ENCODE results near the gene FUT2.

The FUT2 gene

GRCh38 chr19:48738557-48739403 lies 43.0 kb downstream of the FUT2 start:
- H3K27ac Mint-ChIP-seq: peak overlapping the region; percentile 55
- H3K9me3 Mint-ChIP-seq: no peaks in the 10 kb centered on the region
- H3K27me3 Mint-ChIP-seq: peaks cover 59% of the 10 kb centered on the region
- H3K4me3 Mint-ChIP-seq: peak overlapping the region; percentile 69
- H3K36me3 Mint-ChIP-seq (ENCODE audit: low read depth): no peaks in the 10 kb centered on the region
- H3K4me1 Mint-ChIP-seq (ENCODE audit: low read depth): peaks cover 30% of the 10 kb centered on the region
- intact Hi-C loops (cut with micrococcal nuclease): no loop called here

- no peak overlapping the region for H3K27ac Mint-ChIP-seq
- intact Hi-C loops (cut with micrococcal nuclease): no loop called here
- H3K36me3 Mint-ChIP-seq (ENCODE audit: low read depth): no peaks in the 10 kb centered on the region
- H3K4me3 Mint-ChIP-seq: peak overlapping the region; percentile 5
- peaks cover 30% of the 10 kb centered on the region for H3K4me1 Mint-ChIP-seq (ENCODE audit: low read depth)
- H3K27me3 Mint-ChIP-seq: peaks cover 65% of the 10 kb centered on the region
- no peaks in the 10 kb centered on the region for H3K9me3 Mint-ChIP-seq
Observed at GRCh38 chr19:48739404-48740163, 43.8 kb downstream of the FUT2 start.

- intact Hi-C loops (cut with micrococcal nuclease): no loop called here
- peak within 1 kb of the TSS; percentile 20 for H3K27ac Mint-ChIP-seq
- H3K4me1 Mint-ChIP-seq (ENCODE audit: low read depth): peaks cover 31% of the 10 kb centered on the region
- H3K9me3 Mint-ChIP-seq: peaks cover 3% of the 10 kb centered on the region
- peaks cover 66% of the 10 kb centered on the region for H3K27me3 Mint-ChIP-seq
- no peaks in the 10 kb centered on the region for H3K36me3 Mint-ChIP-seq (ENCODE audit: low read depth)
- peak within 1 kb of the TSS; percentile 5 for H3K4me3 Mint-ChIP-seq
Observed at GRCh38 chr19:48740164-48740972, 44.6 kb downstream of the FUT2 start, which contains the start of gene RASIP1. Gene RASIP1 (minus strand): TSS chr19:48740610. CDS start chr19:48740282, 328 bp downstream.

GRCh38 chr19:48741129-48741999 lies 45.6 kb downstream of the FUT2 start:
- peak overlapping the region; percentile 69 for H3K27ac Mint-ChIP-seq
- H3K27me3 Mint-ChIP-seq: peaks cover 73% of the 10 kb centered on the region
- intact Hi-C loops (cut with micrococcal nuclease): no loop called here
- H3K4me1 Mint-ChIP-seq (ENCODE audit: low read depth): peaks cover 39% of the 10 kb centered on the region
- no peaks in the 10 kb centered on the region for H3K36me3 Mint-ChIP-seq (ENCODE audit: low read depth)
- peaks cover 9% of the 10 kb centered on the region for H3K9me3 Mint-ChIP-seq
- H3K4me3 Mint-ChIP-seq: no peak overlapping the region

- intact Hi-C loops (cut with micrococcal nuclease): no loop called here
- Mint-ChIP-seq H3K9me3 (peaks cover 9% of the 10 kb centered on the region), H3K4me3 (no peak overlapping the region), H3K36me3 (ENCODE audit: low read depth) (no peaks in the 10 kb centered on the region), H3K27me3 (peaks cover 72% of the 10 kb centered on the region), H3K4me1 (ENCODE audit: low read depth) (peaks cover 42% of the 10 kb centered on the region), H3K27ac (peak overlapping the region; percentile 69)
Observed at GRCh38 chr19:48742096-48742495, 46.3 kb downstream of the FUT2 start.

- peaks cover 26% of the 10 kb centered on the region for H3K4me1 Mint-ChIP-seq (ENCODE audit: low read depth)
- intact Hi-C loops (cut with micrococcal nuclease): no loop called here
- H3K27ac Mint-ChIP-seq: no peak overlapping the region
- H3K36me3 Mint-ChIP-seq (ENCODE audit: low read depth): no peaks in the 10 kb centered on the region
- peaks cover 9% of the 10 kb centered on the region for H3K9me3 Mint-ChIP-seq
- no peak overlapping the region for H3K4me3 Mint-ChIP-seq
- peaks cover 67% of the 10 kb centered on the region for H3K27me3 Mint-ChIP-seq
Observed at GRCh38 chr19:48745208-48745995, 49.6 kb downstream of the FUT2 start.

- H3K36me3 Mint-ChIP-seq (ENCODE audit: low read depth): no peaks in the 10 kb centered on the region
- peak overlapping the region; percentile 89 for H3K27ac Mint-ChIP-seq
- peaks cover 9% of the 10 kb centered on the region for H3K9me3 Mint-ChIP-seq
- H3K27me3 Mint-ChIP-seq: peaks cover 67% of the 10 kb centered on the region
- intact Hi-C loops (cut with micrococcal nuclease): no loop called here
- H3K4me1 Mint-ChIP-seq (ENCODE audit: low read depth): peaks cover 25% of the 10 kb centered on the region
- H3K4me3 Mint-ChIP-seq: no peak overlapping the region
Observed at GRCh38 chr19:48746110-48746509, 50.3 kb downstream of the FUT2 start.

GRCh38 chr19:48746738-48747575 lies 51.2 kb downstream of the FUT2 start, which contains the start of gene IZUMO1:
Gene IZUMO1 (minus strand): TSS chr19:48746909. CDS start chr19:48745859, 1,050 bp downstream.
- no peaks in the 10 kb centered on the region for H3K36me3 Mint-ChIP-seq (ENCODE audit: low read depth)
- peak within 1 kb of the TSS; percentile 89 for H3K27ac Mint-ChIP-seq
- intact Hi-C loops (cut with micrococcal nuclease): no loop called here
- peaks cover 20% of the 10 kb centered on the region for H3K4me1 Mint-ChIP-seq (ENCODE audit: low read depth)
- H3K27me3 Mint-ChIP-seq: peaks cover 67% of the 10 kb centered on the region
- H3K9me3 Mint-ChIP-seq: peaks cover 9% of the 10 kb centered on the region
- H3K4me3 Mint-ChIP-seq: peak within 1 kb of the TSS; percentile 77

- peaks cover 38% of the 10 kb centered on the region for H3K4me1 Mint-ChIP-seq (ENCODE audit: low read depth)
- H3K36me3 Mint-ChIP-seq (ENCODE audit: low read depth): no peaks in the 10 kb centered on the region
- H3K4me3 Mint-ChIP-seq: no peak overlapping the region
- H3K27me3 Mint-ChIP-seq: peaks cover 75% of the 10 kb centered on the region
- intact Hi-C loops (cut with micrococcal nuclease): no loop called here
- no peak overlapping the region for H3K27ac Mint-ChIP-seq
- peaks cover 9% of the 10 kb centered on the region for H3K9me3 Mint-ChIP-seq
Observed at GRCh38 chr19:48749571-48750198, 53.9 kb downstream of the FUT2 start.

GRCh38 chr19:48750351-48750750 lies 54.6 kb downstream of the FUT2 start:
- peaks cover 81% of the 10 kb centered on the region for H3K27me3 Mint-ChIP-seq
- H3K4me3 Mint-ChIP-seq: no peak overlapping the region
- no peaks in the 10 kb centered on the region for H3K36me3 Mint-ChIP-seq (ENCODE audit: low read depth)
- peaks cover 6% of the 10 kb centered on the region for H3K9me3 Mint-ChIP-seq
- no peak overlapping the region for H3K27ac Mint-ChIP-seq
- peaks cover 37% of the 10 kb centered on the region for H3K4me1 Mint-ChIP-seq (ENCODE audit: low read depth)
- intact Hi-C loops (cut with micrococcal nuclease): no loop called here

- no peak overlapping the region for H3K4me3 Mint-ChIP-seq
Observed at GRCh38 chr19:48750771-48751504, 55.2 kb downstream of the FUT2 start.

More at GRCh38 chr19:48750771-48751504, 55.2 kb downstream of the FUT2 start:
- Mint-ChIP-seq H3K4me1 (ENCODE audit: low read depth) (peaks cover 33% of the 10 kb centered on the region), H3K36me3 (ENCODE audit: low read depth) (no peaks in the 10 kb centered on the region), H3K27me3 (peaks cover 79% of the 10 kb centered on the region), H3K27ac (no peak overlapping the region), H3K9me3 (no peaks in the 10 kb centered on the region)
- intact Hi-C loops (cut with micrococcal nuclease): no loop called here
